SK-N-SH (cell line): ENCODE data around the gene TMEM179B. TPM values are rescaled to one million over a fixed set of nuclear protein-coding genes. Genes with fewer than 3 reads are reported as not detected.
"Not testable (repeated sequence)": the region's sequence is repeated elsewhere in the genome, so short reads cannot be mapped to it uniquely, and the experiment has no call there.

Experiments
- CTCF ChIA-PET: fragments of 300-600, 350-600 bp; formaldehyde crosslinking; extraction: SDS; loops from one replicate; lab custom pipeline; 2021; lab: Yijun Ruan, JAX
- POLR2A ChIA-PET: fragments of 350-600 bp; sonication (Branson Sonifier 250); formaldehyde crosslinking; extraction: SDS; loops from one replicate; lab custom pipeline; 2020; ENCODE audit warnings: antibody characterized with exemption, inconsistent platforms; lab: Yijun Ruan, JAX
- DNase-seq: peaks from one replicate; pipeline ENCODE4 v3.0.0; 2012
- H2AFZ ChIP-seq: fragments of 200-600 bp; sonication (generic); 2 replicates; pipeline ENCODE4 v1.8.1; 2016; ENCODE audit warnings: antibody characterized with exemption, mild to moderate bottlenecking, low read depth
- H3F3A ChIP-seq: fragments of 200-600 bp; sonication (generic); replicated peaks from 2 replicates; pipeline ENCODE3; 2016; ENCODE audit warnings: antibody characterized with exemption, mild to moderate bottlenecking; ENCODE audit not compliant: insufficient read depth
- H3K27ac ChIP-seq, 2 experiments: fragments of 200-500 bp in 1 of 2; fragments of 200-600 bp in 1 of 2; sonication (Bioruptor generic) in 1 of 2; sonication (generic), shearing (Covaris generic) in 1 of 2; 2 replicates each; pipeline versions ENCODE4 v1.5.1 to v1.6.1; 2014 to 2016; ENCODE audit warnings: low read depth in 2 of 2, inconsistent platforms in 1 of 2, low read length in 1 of 2, mild to moderate bottlenecking in 1 of 2, mixed read lengths in 1 of 2
- H3K27me3 ChIP-seq: fragments of 200-600 bp; sonication (generic), shearing (Covaris generic); 2 replicates; pipeline ENCODE4 v1.6.1; 2016; ENCODE audit warnings: mixed run types; ENCODE audit not compliant: insufficient read depth
- H3K36me3 ChIP-seq, 2 experiments: fragments of 200-500 bp in 1 of 2; fragments of 200-600 bp in 1 of 2; sonication (Bioruptor generic) in 1 of 2; sonication (generic) in 1 of 2; replicated peaks in 1 of 2; 2 replicates each; pipeline versions ENCODE3 to v1.5.1; 2014 to 2016; ENCODE audit warnings: low read length in 1 of 2, mild to moderate bottlenecking in 1 of 2; ENCODE audit not compliant: insufficient read depth in 2 of 2, control insufficient read depth in 1 of 2
- H3K4me1 ChIP-seq, 2 experiments: fragments of 200-500 bp in 1 of 2; fragments of 200-600 bp in 1 of 2; sonication (Bioruptor generic) in 1 of 2; sonication (generic), shearing (Covaris generic) in 1 of 2; 2 replicates each; pipeline versions ENCODE4 v1.5.1 to v1.6.1; 2014 to 2016; ENCODE audit warnings: low read depth in 1 of 2, low read length in 1 of 2, mixed run types in 1 of 2; ENCODE audit not compliant: insufficient read depth in 2 of 2, control insufficient read depth in 1 of 2
- H3K4me2 ChIP-seq: fragments of 200-600 bp; sonication (generic), shearing (Covaris generic); 2 replicates; pipeline ENCODE4 v1.6.1; 2017; ENCODE audit warnings: mixed run types
- H3K4me3 ChIP-seq, 2 experiments: fragments of 200-500 bp in 1 of 2; fragments of 200-600 bp in 1 of 2; sonication (Bioruptor generic) in 1 of 2; sonication (generic), shearing (Covaris generic) in 1 of 2; 2 replicates each; pipeline versions ENCODE4 v1.5.1 to v1.8.1; 2014 to 2016; ENCODE audit warnings: low read depth in 2 of 2, inconsistent platforms in 1 of 2, low read length in 1 of 2, mild to moderate bottlenecking in 1 of 2, mixed read lengths in 1 of 2, moderate library complexity in 1 of 2
- H3K79me2 ChIP-seq: fragments of 200-600 bp; sonication (generic); 2 replicates; pipeline ENCODE4 v1.8.1; 2017; ENCODE audit warnings: mild to moderate bottlenecking; ENCODE audit not compliant: insufficient read depth
- H3K9ac ChIP-seq: fragments of 200-600 bp; sonication (generic); 2 replicates; pipeline ENCODE4 v1.6.1; 2017; ENCODE audit warnings: mixed run types
- H3K9me2 ChIP-seq: fragments of 200-600 bp; sonication (generic); 2 replicates; pipeline ENCODE4 v1.6.1; 2017; ENCODE audit warnings: mixed run types
- H3K9me3 ChIP-seq: fragments of 200-600 bp; sonication (generic); 2 replicates; pipeline ENCODE4 v1.6.1; 2017; ENCODE audit warnings: mixed run types, mild to moderate bottlenecking, moderate library complexity
- H4K20me1 ChIP-seq: fragments of 200-600 bp; sonication (generic); 2 replicates; pipeline ENCODE4 v1.6.1; 2017; ENCODE audit warnings: mild to moderate bottlenecking, mixed run types; ENCODE audit not compliant: insufficient read depth
- CHD2 ChIP-seq: fragments of 150-350 bp; IDR thresholded peaks from 2 replicates; pipeline ENCODE4 v1.6.1; 2018; ENCODE audit warnings: low read length; ENCODE audit not compliant: partially characterized antibody
- FOXM1 ChIP-seq: IDR thresholded peaks from 2 replicates; pipeline ENCODE4 v1.4.0; 2012; ENCODE audit warnings: low read depth, mild to moderate bottlenecking
- GABPA ChIP-seq: IDR thresholded peaks from 2 replicates; pipeline ENCODE4 v1.4.0; 2012; ENCODE audit warnings: low read depth, mild to moderate bottlenecking
- GATA2 ChIP-seq: sonication (generic); formaldehyde crosslinking; IDR thresholded peaks from 2 replicates; pipeline ENCODE4 v1.5.0; 2020; ENCODE audit warnings: mild to moderate bottlenecking, missing genetic modification reagents
- MAX ChIP-seq: IDR thresholded peaks from 2 replicates; pipeline ENCODE4 v1.4.0; 2012; ENCODE audit warnings: low read depth
- MEF2A ChIP-seq: IDR thresholded peaks from 2 replicates; pipeline ENCODE4 v1.4.0; 2012; ENCODE audit warnings: low read depth, borderline replicate concordance
- MXI1 ChIP-seq: IDR thresholded peaks from 2 replicates; pipeline ENCODE4 v1.6.1; 2012; ENCODE audit warnings: mild to moderate bottlenecking, low read depth, low read length, improper control_type of control experiment
- NRF1 ChIP-seq: IDR thresholded peaks from 2 replicates; pipeline ENCODE4 v1.6.1; 2012; ENCODE audit warnings: low read depth, mild to moderate bottlenecking, low read length
- SMC3 ChIP-seq: IDR thresholded peaks from 2 replicates; pipeline ENCODE4 v1.6.1; 2012; ENCODE audit warnings: low read depth, low read length, improper control_type of control experiment
- TAF1 ChIP-seq: IDR thresholded peaks from 2 replicates; pipeline ENCODE4 v1.6.1; 2012; ENCODE audit warnings: low read depth, mild to moderate bottlenecking, low read length, moderate library complexity, borderline replicate concordance
- WGBS: methylation state at CpG from one replicate; pipeline ENCODE4 v1.1.6; 2017; ENCODE audit warnings: low lambda C conversion rate; 5-methylcytosine and 5-hydroxymethylcytosine counted together
- polyA plus RNA-seq, 3 experiments: library from polyadenylated mRNA; depleted of rRNA; stranded (reverse); fragments of >200 nt; gene quantifications; 2 replicates each; pipeline ENCODE4 v1.2.3, GENCODE V29; 2012
- TF ChIP-seq, protein P1 (sequence below): fragments of 150-350 bp; IDR thresholded peaks from 2 replicates; pipeline ENCODE4 v1.6.1; 2016; ENCODE audit warnings: mild to moderate bottlenecking, low read depth, low read length
- TF ChIP-seq, protein P2 (sequence below): IDR thresholded peaks from 2 replicates; pipeline ENCODE4 v1.4.0; 2012; ENCODE audit warnings: low read depth, borderline replicate concordance
- TF ChIP-seq, protein P3 (sequence below): fragments of 150-350 bp; IDR thresholded peaks from 2 replicates; pipeline ENCODE4 v1.6.1; 2017; ENCODE audit warnings: antibody characterized with exemption, low read length, low read depth, borderline replicate concordance

TMEM179B gene
- polyA plus RNA-seq, 1 of the 3 experiments (the other 2 are of a cell fraction): 69.6 TPM

- H3K27me3 ChIP-seq, DNase-seq, H3K27ac ChIP-seq, H3K9me2 ChIP-seq, H4K20me1 ChIP-seq, H3K9me3 ChIP-seq: not testable (repeated sequence)
- TF ChIP-seq GATA2 (CRISPR knock-in tag): peak; percentile 37; the same call in 1 of the 2 replicates
- Histone ChIP-seq H3K4me2 (peak overlapping the region; percentile 99), H3K36me3 (peaks cover 8 to 11% of the 10 kb centered on the region in 2 experiments), H3K9ac (peak overlapping the region; percentile 82; the same call in 1 of the 2 replicates), H3K4me3 (peak overlapping the region; percentile 19 to 95; a peak in 3 of 4 replicates), H3K79me2 (peaks cover 23% of the 10 kb centered on the region), H2AFZ (peak overlapping the region; percentile 96), H3F3A (peaks cover 11% of the 10 kb centered on the region), H3K4me1 (peaks cover 10 to 12% of the 10 kb centered on the region in 2 experiments; a peak in 3 of 4 replicates)
- ChIA-PET POLR2A (interaction anchor here (0.6 to 1.6 kb wide), 3 partner anchors 8 to 81 kb away, joined by 3 to 8 read pairs (median 3); partner anchors contain the start of gene TAF6L), CTCF (interaction anchor here (0.9 to 2.0 kb wide), 5 partner anchors 9 to 121 kb away, joined by 3 to 10 read pairs (median 4); partner anchors contain the start of genes SLC3A2 and TTC9C)
- 37% methylated on average over 9 of the region's 9 CpGs for WGBS
Observed at GRCh38 chr11:62760867-62761227, 26.4 kb upstream of the TMEM179B start.

DNA sequence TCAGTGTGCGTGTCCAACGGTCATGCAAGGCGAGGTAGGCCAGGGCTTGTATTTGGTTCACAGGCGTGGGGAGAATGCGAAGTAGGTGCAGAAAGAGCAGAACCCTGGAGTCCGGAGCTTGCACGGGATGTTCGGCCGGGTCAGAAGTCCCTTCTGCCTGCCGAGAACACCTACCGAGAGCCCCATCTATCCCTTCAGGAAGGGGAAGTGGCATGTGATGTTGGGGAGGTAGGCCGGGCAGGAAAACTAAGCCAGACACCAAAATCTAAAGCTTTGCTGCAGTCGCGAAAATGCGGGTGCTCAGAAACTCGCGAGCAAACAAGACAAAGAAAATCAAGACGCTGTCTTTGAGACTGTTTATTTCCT, 16.4 kb upstream of the TMEM179B start:
- ChIA-PET POLR2A (interaction anchor here (0.6 to 3.4 kb wide), 10 partner anchors 9 to 105 kb away, joined by 3 to 21 read pairs (median 6); partner anchors contain the start of genes C11orf98, CSKMT, HNRNPUL2 and POLR2G), CTCF (interaction anchor here (0.9 to 9.8 kb wide), 13 partner anchors 11 to 110 kb away, joined by 3 to 130 read pairs (median 4); partner anchors contain the start of genes C11orf98, CSKMT, HNRNPUL2 and SLC3A2)
- no peak for TF ChIP-seq TAF1
- TF ChIP-seq SMC3: no peak
- Histone ChIP-seq H3K9ac (peak overlapping the region; percentile 71), H3K9me3 (no peaks in the 10 kb centered on the region), H3K4me1 (peaks cover 0 to 15% of the 10 kb centered on the region in 2 experiments; a peak in 1 of 4 replicates), H3K79me2 (peaks cover 32% of the 10 kb centered on the region), H3K27ac (peak overlapping the region; percentile 82 to 85), H3K9me2 (no peaks in the 10 kb centered on the region), H3F3A (peaks cover 30% of the 10 kb centered on the region), H3K36me3 (peaks cover 14 to 18% of the 10 kb centered on the region in 2 experiments), H3K4me3 (peak overlapping the region; percentile 56 to 74), H4K20me1 (no peaks in the 10 kb centered on the region), H3K4me2 (peak overlapping the region; percentile 86), H2AFZ (peak overlapping the region; percentile 82), H3K27me3 (no peaks in the 10 kb centered on the region)
- WGBS: 26% methylated on average over 18 of the region's 18 CpGs
- DNase-seq: peak; percentile 41

DNA sequence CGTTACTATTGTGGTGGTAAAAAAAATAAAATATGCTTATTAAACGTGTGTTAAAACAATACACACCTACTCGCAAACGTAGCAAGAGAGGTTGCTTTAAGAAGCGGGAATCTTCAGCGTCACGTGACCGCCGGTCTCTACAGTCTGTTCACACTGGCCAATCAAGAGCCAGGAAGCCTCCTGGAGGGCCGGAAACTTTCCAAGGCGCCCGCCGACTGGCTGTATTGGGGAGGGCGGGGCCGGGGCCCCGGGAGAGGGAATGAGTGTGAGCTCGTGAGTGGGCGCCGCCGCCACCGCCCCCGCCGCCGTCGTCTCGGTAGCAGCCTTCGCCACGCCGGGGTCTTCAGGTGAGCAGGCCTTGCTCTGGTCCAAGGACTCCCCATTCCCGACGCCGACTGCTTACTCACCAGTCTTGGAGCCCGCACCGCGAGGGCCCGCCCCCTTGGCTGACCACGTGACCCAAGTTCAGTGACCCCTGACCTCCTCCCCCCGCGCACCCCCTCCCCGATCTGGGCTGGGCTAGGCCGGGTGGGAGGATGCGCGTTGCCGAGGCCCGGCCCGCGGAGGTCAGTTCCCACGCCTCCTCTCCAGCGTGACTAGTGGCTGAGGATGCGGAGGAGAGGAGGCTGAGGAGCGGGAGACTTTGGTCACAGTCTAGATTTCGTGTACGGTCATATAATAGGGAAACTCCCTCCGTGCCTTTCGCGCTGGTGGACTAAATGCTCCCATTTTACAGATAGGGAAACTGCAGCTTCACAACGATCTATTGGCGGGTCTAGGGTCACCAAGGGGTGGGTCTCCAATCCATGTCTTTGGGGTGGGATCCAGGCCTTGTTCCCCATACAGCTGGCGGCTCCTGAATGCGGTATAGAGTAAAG, 15.8 kb upstream of the TMEM179B start, which contains the start of gene TAF6L:
TSS of gene TAF6L (plus strand) at position 253 of the 878 bp plus-strand sequence. CDS start 4,388 bp downstream, outside the sequence.
- Histone ChIP-seq H4K20me1 (no peaks in the 10 kb centered on the region), H3K36me3 (peaks cover 12 to 15% of the 10 kb centered on the region in 2 experiments), H3K4me2 (peak within 1 kb of the TSS; percentile 86), H3K27ac (peak within 1 kb of the TSS; percentile 85 to 88), H3K9ac (peak within 1 kb of the TSS; percentile 71), H3F3A (peaks cover 30% of the 10 kb centered on the region), H3K4me1 (peaks cover 0 to 15% of the 10 kb centered on the region in 2 experiments; a peak in 1 of 4 replicates), H3K79me2 (peaks cover 32% of the 10 kb centered on the region), H3K9me2 (no peaks in the 10 kb centered on the region), H3K27me3 (no peaks in the 10 kb centered on the region), H2AFZ (peak within 1 kb of the TSS; percentile 82), H3K9me3 (no peaks in the 10 kb centered on the region), H3K4me3 (peak within 1 kb of the TSS; percentile 56 to 74)
- peak; percentile 98 for DNase-seq
- ChIA-PET CTCF (interaction anchor here (1.0 to 9.8 kb wide), 10 partner anchors 11 to 110 kb away, joined by 3 to 130 read pairs (median 4); partner anchors contain the start of genes HNRNPUL2, SLC3A2, TMEM179B and ZBTB3), POLR2A (interaction anchor here (0.6 to 3.4 kb wide), 12 partner anchors 10 to 106 kb away, joined by 3 to 21 read pairs (median 4); partner anchors contain the start of genes C11orf98, CSKMT, HNRNPUL2 and POLR2G)
- 4% methylated on average over 19 of the region's 60 CpGs for WGBS
- TF ChIP-seq SMC3 (no peak), MEF2A (no peak), GATA2 (CRISPR knock-in tag) (no peak), GABPA (peak; percentile 52), NRF1 (peak; percentile 51), MXI1 (peak; percentile 88), FOXM1 (no peak), CHD2 (no peak), MAX (peak; percentile 77)
- TF ChIP-seq, protein P1, sequence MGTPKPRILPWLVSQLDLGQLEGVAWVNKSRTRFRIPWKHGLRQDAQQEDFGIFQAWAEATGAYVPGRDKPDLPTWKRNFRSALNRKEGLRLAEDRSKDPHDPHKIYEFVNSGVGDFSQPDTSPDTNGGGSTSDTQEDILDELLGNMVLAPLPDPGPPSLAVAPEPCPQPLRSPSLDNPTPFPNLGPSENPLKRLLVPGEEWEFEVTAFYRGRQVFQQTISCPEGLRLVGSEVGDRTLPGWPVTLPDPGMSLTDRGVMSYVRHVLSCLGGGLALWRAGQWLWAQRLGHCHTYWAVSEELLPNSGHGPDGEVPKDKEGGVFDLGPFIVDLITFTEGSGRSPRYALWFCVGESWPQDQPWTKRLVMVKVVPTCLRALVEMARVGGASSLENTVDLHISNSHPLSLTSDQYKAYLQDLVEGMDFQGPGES: no peak
- TF ChIP-seq, protein P2, sequence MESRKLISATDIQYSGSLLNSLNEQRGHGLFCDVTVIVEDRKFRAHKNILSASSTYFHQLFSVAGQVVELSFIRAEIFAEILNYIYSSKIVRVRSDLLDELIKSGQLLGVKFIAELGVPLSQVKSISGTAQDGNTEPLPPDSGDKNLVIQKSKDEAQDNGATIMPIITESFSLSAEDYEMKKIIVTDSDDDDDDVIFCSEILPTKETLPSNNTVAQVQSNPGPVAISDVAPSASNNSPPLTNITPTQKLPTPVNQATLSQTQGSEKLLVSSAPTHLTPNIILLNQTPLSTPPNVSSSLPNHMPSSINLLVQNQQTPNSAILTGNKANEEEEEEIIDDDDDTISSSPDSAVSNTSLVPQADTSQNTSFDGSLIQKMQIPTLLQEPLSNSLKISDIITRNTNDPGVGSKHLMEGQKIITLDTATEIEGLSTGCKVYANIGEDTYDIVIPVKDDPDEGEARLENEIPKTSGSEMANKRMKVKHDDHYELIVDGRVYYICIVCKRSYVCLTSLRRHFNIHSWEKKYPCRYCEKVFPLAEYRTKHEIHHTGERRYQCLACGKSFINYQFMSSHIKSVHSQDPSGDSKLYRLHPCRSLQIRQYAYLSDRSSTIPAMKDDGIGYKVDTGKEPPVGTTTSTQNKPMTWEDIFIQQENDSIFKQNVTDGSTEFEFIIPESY: no peak
- TF ChIP-seq, protein P3, sequence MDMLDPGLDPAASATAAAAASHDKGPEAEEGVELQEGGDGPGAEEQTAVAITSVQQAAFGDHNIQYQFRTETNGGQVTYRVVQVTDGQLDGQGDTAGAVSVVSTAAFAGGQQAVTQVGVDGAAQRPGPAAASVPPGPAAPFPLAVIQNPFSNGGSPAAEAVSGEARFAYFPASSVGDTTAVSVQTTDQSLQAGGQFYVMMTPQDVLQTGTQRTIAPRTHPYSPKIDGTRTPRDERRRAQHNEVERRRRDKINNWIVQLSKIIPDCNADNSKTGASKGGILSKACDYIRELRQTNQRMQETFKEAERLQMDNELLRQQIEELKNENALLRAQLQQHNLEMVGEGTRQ: peak; percentile 83
